ENCODE measurements around the gene LCAT. TPM values are rescaled to one million over a fixed set of nuclear protein-coding genes. Genes with fewer than 3 reads are reported as not detected.
A peak's percentile ranks its signal among the peaks of the same experiment; 100 is the strongest.

LCAT gene
- total and polyA plus RNA-seq, 3 experiments from 2014 or later, result 0.74 to 12.8 (median 12.7) TPM

DNA sequence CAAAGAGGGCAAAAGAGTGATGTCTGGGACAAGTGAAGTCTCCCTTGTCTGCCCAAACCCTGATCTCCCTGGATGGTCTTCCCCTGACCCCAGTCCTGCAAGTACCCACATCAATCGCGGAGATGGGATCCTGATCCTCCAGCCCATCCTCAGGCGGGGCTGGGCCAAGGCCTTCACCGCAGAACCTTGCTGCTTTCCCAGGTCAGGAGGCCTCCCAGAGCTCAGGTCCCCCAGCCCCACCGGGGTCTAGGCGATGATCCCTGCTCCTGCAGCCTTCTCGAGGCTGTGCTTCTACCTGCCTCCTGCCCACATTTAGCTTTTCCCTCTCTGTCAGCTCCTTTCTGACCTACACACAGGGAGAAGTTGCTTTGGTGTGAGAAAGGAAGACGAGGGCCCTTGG is 18.2 kb upstream of the LCAT start:
- H3K27me3 ChIP-seq (ENCODE audit: insufficient read depth, low read length, poor library complexity, severe bottlenecking), result no peaks in the 10 kb centered on the region
- Mint-ChIP-seq H3K4me1 (peaks cover 9 to 17% (median 15%) of the 10 kb centered on the region in 3 donors), H3K4me3 (no peak overlapping the region), H3K27ac (peak overlapping the region in 1 of 8 donors; percentile 60), H3K36me3 (peaks cover 0 to 35% (median 4%) of the 10 kb centered on the region in 3 donors), H3K27me3 (no peaks in the 10 kb centered on the region), H3K9me3 (no peaks in the 10 kb centered on the region)
- H3K4me3 ChIP-seq (ENCODE audit: low read length), result no peak overlapping the region
- no peak for DNase-seq
- peaks cover 10% of the 10 kb centered on the region for H3K4me1 ChIP-seq (ENCODE audit: insufficient read depth, low read length)
- peaks cover 11% of the 10 kb centered on the region for H3K36me3 ChIP-seq (ENCODE audit: insufficient read depth, low read length)
- no peak overlapping the region for H3K27ac ChIP-seq (ENCODE audit: low read depth, low read length)
- ChIA-PET POLR2A (no interaction called here), CTCF (interaction anchor here (0.9 to 1.4 kb wide), 3 partner anchors 22 to 441 kb away, joined by 3 to 4 read pairs (median 4); no protein-coding TSS in a partner anchor)
- no peaks in the 10 kb centered on the region for H3K9me3 ChIP-seq (ENCODE audit: low read length)

DNA sequence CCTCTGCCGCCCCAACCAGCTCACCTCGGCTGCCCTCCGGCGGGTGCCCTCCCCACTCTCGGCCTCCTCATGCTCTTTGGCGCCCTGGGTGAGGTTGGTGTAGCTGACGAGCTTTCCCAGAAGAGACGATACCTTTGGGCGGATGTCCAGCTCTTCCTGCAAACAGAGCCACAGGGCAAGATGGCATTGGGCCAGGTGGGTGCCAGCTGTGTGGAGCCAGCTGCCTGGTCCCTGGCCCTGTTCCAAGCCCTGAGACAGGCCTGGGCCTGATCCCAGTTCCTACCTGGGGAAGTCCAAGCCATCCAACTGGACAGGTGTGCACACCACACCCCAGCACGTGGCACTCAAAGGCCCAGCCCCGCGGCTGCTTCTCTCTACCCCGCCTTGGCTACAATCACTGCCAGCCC is 17.6 kb upstream of the LCAT start:
- Histone ChIP-seq H3K36me3 (ENCODE audit: insufficient read depth, low read length) (peaks cover 11% of the 10 kb centered on the region), H3K9me3 (ENCODE audit: low read length) (no peaks in the 10 kb centered on the region), H3K4me3 (ENCODE audit: low read length) (no peak overlapping the region), H3K27ac (ENCODE audit: low read depth, low read length) (no peak overlapping the region), H3K4me1 (ENCODE audit: insufficient read depth, low read length) (peaks cover 4% of the 10 kb centered on the region), H3K27me3 (ENCODE audit: insufficient read depth, low read length, poor library complexity, severe bottlenecking) (no peaks in the 10 kb centered on the region)
- CTCF ChIA-PET, result interaction anchor here (0.6 to 2.3 kb wide), 3 partner anchors 145 to 440 kb away, joined by 3 to 8 read pairs (median 3); no protein-coding TSS in a partner anchor
- H3K9me3 Mint-ChIP-seq, result no peaks in the 10 kb centered on the region
- peaks cover 0 to 35% (median 4%) of the 10 kb centered on the region in 3 donors for H3K36me3 Mint-ChIP-seq
- peak overlapping the region in 1 of 8 donors; percentile 60 for H3K27ac Mint-ChIP-seq
- POLR2A ChIA-PET, result no interaction called here
- H3K27me3 Mint-ChIP-seq, result no peaks in the 10 kb centered on the region
- DNase-seq, result no peak
- peaks cover 5 to 12% (median 10%) of the 10 kb centered on the region in 3 donors for H3K4me1 Mint-ChIP-seq
- no peak overlapping the region for H3K4me3 Mint-ChIP-seq

DNA sequence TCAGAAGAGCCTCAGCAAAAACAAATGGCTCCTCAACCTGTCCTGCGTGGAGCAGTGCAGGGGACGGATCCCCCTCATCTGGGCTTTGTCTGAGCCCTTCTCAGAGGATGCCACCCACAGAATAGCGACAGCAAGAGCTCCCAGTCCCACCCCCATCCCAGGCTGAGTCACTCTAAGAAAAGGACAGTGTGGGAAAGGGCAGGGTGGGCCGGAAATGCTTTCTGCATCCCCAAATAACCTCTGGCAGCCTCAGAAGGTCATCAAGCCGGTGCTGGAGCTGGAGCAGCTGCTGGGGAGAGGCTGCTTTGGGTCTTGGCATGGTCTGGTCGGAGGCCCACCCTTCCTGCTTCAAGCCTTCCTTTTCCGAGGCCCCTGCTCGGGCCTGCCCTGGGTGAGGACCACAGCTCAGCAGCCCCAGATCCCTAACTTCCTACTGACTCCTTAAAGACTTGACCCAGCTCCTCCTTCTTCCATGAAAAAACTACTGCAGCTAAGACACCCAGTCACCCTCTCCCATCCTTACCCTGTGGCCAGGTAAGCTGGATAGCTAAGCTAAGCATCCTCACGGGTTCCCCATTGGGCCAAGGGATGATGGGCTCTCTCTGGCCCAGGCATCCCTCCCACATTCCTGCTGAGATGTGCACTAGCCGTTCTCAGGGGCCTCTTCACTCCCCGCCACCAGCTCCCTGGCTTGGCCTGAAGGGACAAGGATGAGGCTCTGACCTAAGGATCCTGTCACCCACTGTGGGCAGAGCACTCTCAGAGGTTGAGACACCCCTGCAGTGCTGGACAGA is 15.8 kb upstream of the LCAT start:
- Mint-ChIP-seq H3K27me3 (no peaks in the 10 kb centered on the region), H3K4me3 (no peak overlapping the region), H3K4me1 (peaks cover 3 to 4% (median 3%) of the 10 kb centered on the region in 3 donors), H3K27ac (peak overlapping the region in 1 of 8 donors; percentile 32), H3K36me3 (peaks cover 0 to 40% (median 7%) of the 10 kb centered on the region in 3 donors), H3K9me3 (no peaks in the 10 kb centered on the region)
- no peak overlapping the region for H3K27ac ChIP-seq (ENCODE audit: low read depth, low read length)
- H3K4me1 ChIP-seq (ENCODE audit: insufficient read depth, low read length), result no peaks in the 10 kb centered on the region
- no peak overlapping the region for H3K4me3 ChIP-seq (ENCODE audit: low read length)
- CTCF ChIA-PET, result interaction anchor here (1.8 to 2.3 kb wide), 2 partner anchors 76 to 143 kb away, joined by 5 to 8 read pairs; no protein-coding TSS in a partner anchor
- POLR2A ChIA-PET, result no interaction called here
- no peaks in the 10 kb centered on the region for H3K9me3 ChIP-seq (ENCODE audit: low read length)
- no peaks in the 10 kb centered on the region for H3K27me3 ChIP-seq (ENCODE audit: insufficient read depth, low read length, poor library complexity, severe bottlenecking)
- DNase-seq, result no peak
- H3K36me3 ChIP-seq (ENCODE audit: insufficient read depth, low read length), result peaks cover 11% of the 10 kb centered on the region

DNA sequence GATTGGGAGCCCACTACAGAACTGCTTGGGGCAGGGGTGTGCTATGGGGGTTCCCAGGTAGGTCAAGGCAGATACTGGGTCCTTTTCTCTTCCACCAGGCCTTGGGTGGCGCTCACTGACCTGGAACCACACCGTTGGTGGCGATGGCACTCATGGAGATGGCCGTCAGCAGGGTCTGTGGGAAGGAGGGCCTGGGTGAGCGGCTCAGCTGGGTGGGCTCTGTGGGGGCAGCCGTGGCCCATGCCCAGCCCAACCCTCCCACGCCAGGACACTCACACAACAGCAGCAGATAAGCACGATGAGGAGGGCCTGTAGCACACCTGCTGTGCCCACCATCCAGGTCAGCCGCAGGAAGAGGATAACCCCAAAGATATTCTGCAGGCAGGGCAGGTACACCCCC is 13.7 kb upstream of the LCAT start:
- ChIA-PET CTCF (interaction anchor here (1.7 kb wide), 1 partner anchor 141 kb away, joined by 3 read pairs; no protein-coding TSS in a partner anchor), POLR2A (no interaction called here)
- no peak overlapping the region for H3K4me3 ChIP-seq (ENCODE audit: low read length)
- no peak overlapping the region for H3K27ac ChIP-seq (ENCODE audit: low read depth, low read length)
- peaks cover 11% of the 10 kb centered on the region for H3K36me3 ChIP-seq (ENCODE audit: insufficient read depth, low read length)
- peaks cover 0 to 2% (median 0%) of the 10 kb centered on the region in 3 donors for H3K4me1 Mint-ChIP-seq
- no peak overlapping the region for H3K4me3 Mint-ChIP-seq
- no peaks in the 10 kb centered on the region for H3K4me1 ChIP-seq (ENCODE audit: insufficient read depth, low read length)
- H3K27me3 Mint-ChIP-seq, result no peaks in the 10 kb centered on the region
- H3K27me3 ChIP-seq (ENCODE audit: insufficient read depth, low read length, poor library complexity, severe bottlenecking), result no peaks in the 10 kb centered on the region
- peaks cover 0 to 49% (median 7%) of the 10 kb centered on the region in 3 donors for H3K36me3 Mint-ChIP-seq
- no peaks in the 10 kb centered on the region for H3K9me3 ChIP-seq (ENCODE audit: low read length)
- H3K9me3 Mint-ChIP-seq, result no peaks in the 10 kb centered on the region
- no peak for DNase-seq
- H3K27ac Mint-ChIP-seq, result no peak overlapping the region

DNA sequence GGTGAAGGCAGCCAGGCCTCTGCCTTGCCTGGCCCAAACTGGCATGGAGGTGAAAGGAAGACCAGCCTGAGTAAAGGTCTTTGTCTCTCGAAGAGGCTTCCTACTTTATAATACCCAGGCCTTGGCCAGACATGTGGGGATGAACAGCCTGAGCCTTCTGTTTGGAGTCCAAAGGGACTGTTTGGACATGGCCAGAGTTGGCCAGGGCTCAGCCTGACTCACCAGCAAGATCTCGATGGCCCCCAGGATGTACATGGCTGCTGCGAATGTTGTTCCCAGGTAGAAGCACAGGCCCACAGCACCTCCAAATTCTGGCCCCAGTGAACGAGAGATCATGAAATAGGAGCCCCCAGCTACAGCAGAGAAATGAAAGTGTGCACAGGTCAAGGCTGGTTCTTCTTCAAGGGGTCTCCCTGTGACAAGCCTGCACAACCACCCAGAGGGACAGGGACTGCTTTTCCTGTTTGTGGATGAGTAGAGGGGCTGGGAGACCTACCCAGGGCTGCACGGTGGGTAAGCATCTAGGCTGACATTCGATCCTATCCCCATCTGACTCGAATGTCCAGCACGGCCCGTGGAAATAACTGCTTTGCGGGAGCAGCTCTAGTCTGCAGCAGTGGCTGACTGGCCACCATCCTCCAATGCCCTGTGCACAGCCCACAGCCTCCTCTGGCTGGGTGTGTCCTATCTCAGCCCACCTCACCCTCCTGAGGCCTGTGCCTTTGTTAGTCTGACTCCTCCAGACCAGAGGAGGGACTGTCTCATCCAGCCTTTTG is 10.7 kb upstream of the LCAT start:
- Mint-ChIP-seq H3K9me3 (no peaks in the 10 kb centered on the region), H3K4me1 (peaks cover 0 to 2% (median 0%) of the 10 kb centered on the region in 3 donors), H3K27me3 (no peaks in the 10 kb centered on the region), H3K27ac (no peak overlapping the region), H3K36me3 (peaks cover 0 to 41% (median 2%) of the 10 kb centered on the region in 3 donors), H3K4me3 (no peak overlapping the region)
- no peak for DNase-seq
- no peaks in the 10 kb centered on the region for H3K27me3 ChIP-seq (ENCODE audit: insufficient read depth, low read length, poor library complexity, severe bottlenecking)
- POLR2A ChIA-PET, result no interaction called here
- H3K27ac ChIP-seq (ENCODE audit: low read depth, low read length), result no peak overlapping the region
- H3K4me1 ChIP-seq (ENCODE audit: insufficient read depth, low read length), result no peaks in the 10 kb centered on the region
- H3K9me3 ChIP-seq (ENCODE audit: low read length), result no peaks in the 10 kb centered on the region
- CTCF ChIA-PET, result no interaction called here
- H3K4me3 ChIP-seq (ENCODE audit: low read length), result no peak overlapping the region
- peaks cover 6% of the 10 kb centered on the region for H3K36me3 ChIP-seq (ENCODE audit: insufficient read depth, low read length)

DNA sequence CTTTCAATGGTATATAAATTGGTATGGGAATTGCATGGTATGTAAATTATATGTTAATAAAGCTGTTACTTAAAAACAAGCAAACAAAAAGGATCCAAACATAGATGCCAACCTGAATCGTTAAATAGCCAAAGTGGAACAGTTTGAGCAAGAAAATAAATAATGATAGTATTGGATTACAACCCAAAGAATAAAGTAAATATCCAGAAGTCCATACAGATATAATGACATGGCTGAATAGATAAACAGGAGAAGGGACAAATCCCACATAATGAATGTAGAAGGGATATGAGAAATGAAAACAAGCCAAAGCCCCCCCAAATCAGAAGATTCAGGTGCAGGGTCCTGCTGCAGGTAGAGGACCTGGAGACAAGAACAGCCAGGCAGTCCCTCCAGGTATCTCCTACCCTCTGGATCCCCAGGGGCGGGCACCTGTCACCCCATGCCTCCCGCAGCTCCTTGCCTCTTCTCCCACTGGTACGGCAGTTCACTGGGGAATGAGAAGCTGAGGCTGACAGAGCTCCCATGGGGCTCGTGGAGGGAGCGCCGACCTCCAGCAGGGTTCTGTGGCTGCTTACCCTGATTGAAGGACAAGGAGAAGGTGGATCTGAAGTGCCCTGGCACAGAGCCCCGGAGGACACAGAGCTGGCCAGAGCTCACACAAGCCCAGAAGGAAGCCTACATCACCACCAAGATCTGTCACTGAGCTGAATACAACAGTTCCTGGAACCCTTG is 9.9 kb upstream of the LCAT start:
- Histone ChIP-seq H3K4me3 (ENCODE audit: low read length) (no peak overlapping the region), H3K27me3 (ENCODE audit: insufficient read depth, low read length, poor library complexity, severe bottlenecking) (no peaks in the 10 kb centered on the region), H3K27ac (ENCODE audit: low read depth, low read length) (no peak overlapping the region), H3K4me1 (ENCODE audit: insufficient read depth, low read length) (no peaks in the 10 kb centered on the region), H3K9me3 (ENCODE audit: low read length) (no peaks in the 10 kb centered on the region), H3K36me3 (ENCODE audit: insufficient read depth, low read length) (peaks cover 6% of the 10 kb centered on the region)
- CTCF ChIA-PET, result interaction anchor here (1.0 kb wide), 1 partner anchor 34 kb away, joined by 3 read pairs; no protein-coding TSS in a partner anchor
- Mint-ChIP-seq H3K36me3 (peaks cover 0 to 39% (median 2%) of the 10 kb centered on the region in 3 donors), H3K4me1 (peaks cover 0 to 2% (median 0%) of the 10 kb centered on the region in 3 donors), H3K27me3 (no peaks in the 10 kb centered on the region), H3K9me3 (no peaks in the 10 kb centered on the region), H3K27ac (peak overlapping the region in 1 of 8 donors; percentile 55), H3K4me3 (no peak overlapping the region)
- POLR2A ChIA-PET, result no interaction called here
- no peak for DNase-seq

DNA sequence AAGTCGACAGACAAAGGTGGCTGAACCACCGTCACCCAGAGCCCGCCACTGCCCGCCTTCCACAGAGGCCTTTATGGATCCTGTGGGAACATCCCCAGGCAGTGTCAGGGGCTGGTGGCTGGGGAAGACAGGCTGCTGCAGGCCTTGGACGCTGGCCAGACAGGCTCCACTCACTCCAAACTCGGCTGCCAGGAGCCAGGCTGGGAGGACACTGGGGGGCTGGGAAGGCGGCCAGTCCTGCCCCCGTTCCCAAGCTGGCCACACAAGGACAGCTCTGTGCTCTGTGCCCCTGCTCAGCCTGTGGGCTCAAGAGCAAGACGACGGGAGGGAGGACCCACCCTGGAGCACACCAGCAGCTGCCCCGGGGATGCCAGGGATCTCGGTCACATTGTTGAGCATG is 7.6 kb upstream of the LCAT start:
- Mint-ChIP-seq H3K4me3 (no peak overlapping the region), H3K4me1 (no peaks in the 10 kb centered on the region), H3K9me3 (no peaks in the 10 kb centered on the region), H3K36me3 (peaks cover 0 to 47% (median 2%) of the 10 kb centered on the region in 3 donors), H3K27me3 (no peaks in the 10 kb centered on the region), H3K27ac (no peak overlapping the region)
- Histone ChIP-seq H3K9me3 (ENCODE audit: low read length) (no peaks in the 10 kb centered on the region), H3K27ac (ENCODE audit: low read depth, low read length) (no peak overlapping the region), H3K36me3 (ENCODE audit: insufficient read depth, low read length) (peaks cover 6% of the 10 kb centered on the region), H3K27me3 (ENCODE audit: insufficient read depth, low read length, poor library complexity, severe bottlenecking) (no peaks in the 10 kb centered on the region), H3K4me1 (ENCODE audit: insufficient read depth, low read length) (no peaks in the 10 kb centered on the region), H3K4me3 (ENCODE audit: low read length) (no peak overlapping the region)
- CTCF ChIA-PET, result interaction anchor here (1.5 kb wide), 1 partner anchor 11 kb away, joined by 4 read pairs; no protein-coding TSS in a partner anchor
- POLR2A ChIA-PET, result no interaction called here
- DNase-seq, result no peak

Data from CD8-positive, alpha-beta memory T cell (primary cell).